GM12801 (cell line): Measurements from ENCODE around the gene FBXO41.

ENCODE experiments used
- TF ChIP-seq, protein P1 (sequence below): IDR thresholded peaks from one replicate; pipeline ENCODE4 v1.5.1; 2011; ENCODE audit warnings: control low read depth; ENCODE audit not compliant: insufficient read length; ENCODE audit errors: extremely low read depth

Gene FBXO41

DNA sequence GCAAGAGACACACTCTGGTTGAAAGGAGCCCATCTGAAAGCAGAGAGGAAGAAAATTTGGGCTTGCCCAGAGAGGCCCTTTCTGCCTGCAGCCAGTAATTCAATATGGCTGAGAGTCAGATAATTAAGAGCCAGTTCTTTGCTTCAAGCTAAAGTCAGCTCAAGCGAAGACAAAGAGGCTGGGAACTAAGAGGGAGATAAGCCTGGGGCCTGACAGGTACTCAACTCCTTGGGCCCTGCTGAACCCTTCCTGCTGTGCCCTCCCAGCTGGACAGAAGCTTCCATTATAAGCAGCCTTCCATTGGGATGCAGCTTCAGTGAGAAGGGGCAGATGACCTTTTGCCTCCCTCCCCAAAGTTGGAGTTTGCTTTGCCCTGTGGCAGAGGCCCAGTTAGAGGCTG lies 12.0 kb downstream of the FBXO41 start:
- TF ChIP-seq, protein P1, sequence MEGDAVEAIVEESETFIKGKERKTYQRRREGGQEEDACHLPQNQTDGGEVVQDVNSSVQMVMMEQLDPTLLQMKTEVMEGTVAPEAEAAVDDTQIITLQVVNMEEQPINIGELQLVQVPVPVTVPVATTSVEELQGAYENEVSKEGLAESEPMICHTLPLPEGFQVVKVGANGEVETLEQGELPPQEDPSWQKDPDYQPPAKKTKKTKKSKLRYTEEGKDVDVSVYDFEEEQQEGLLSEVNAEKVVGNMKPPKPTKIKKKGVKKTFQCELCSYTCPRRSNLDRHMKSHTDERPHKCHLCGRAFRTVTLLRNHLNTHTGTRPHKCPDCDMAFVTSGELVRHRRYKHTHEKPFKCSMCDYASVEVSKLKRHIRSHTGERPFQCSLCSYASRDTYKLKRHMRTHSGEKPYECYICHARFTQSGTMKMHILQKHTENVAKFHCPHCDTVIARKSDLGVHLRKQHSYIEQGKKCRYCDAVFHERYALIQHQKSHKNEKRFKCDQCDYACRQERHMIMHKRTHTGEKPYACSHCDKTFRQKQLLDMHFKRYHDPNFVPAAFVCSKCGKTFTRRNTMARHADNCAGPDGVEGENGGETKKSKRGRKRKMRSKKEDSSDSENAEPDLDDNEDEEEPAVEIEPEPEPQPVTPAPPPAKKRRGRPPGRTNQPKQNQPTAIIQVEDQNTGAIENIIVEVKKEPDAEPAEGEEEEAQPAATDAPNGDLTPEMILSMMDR: no peak

GRCh38 chr2:73269686-73270465 lies 14.4 kb downstream of the FBXO41 start:
- TF ChIP-seq, protein P1: no peak

GRCh38 chr2:73268830-73269685 lies 15.2 kb downstream of the FBXO41 start:
- TF ChIP-seq, protein P1: no peak

DNA sequence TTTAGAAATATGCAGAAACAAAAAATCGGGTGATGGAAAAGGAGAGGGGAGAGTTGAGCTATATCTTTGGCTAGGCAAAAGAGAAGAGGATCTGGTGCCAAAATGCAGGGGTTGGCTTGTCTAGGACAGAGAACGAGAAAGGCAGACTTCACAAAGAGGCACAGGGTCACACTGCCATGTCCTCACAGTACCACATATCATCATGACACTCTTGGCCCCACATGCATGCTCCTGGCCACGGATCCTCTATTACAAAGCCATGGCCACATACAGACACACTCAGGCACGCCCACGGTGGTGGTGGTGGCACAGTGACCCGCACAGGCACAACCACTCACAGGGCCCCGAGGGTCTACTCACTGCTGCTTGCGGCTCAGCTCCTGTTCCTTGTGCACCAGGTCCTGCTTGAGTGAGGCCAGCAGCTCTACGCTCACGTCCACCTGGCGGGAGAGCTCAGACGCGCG lies 15.9 kb downstream of the FBXO41 start:
- TF ChIP-seq, protein P1: no peak

GRCh38 chr2:73267008-73267407 lies 17.3 kb downstream of the FBXO41 start:
- TF ChIP-seq, protein P1: no peak

- TF ChIP-seq, protein P1: no peak
Observed at GRCh38 chr2:73266061-73266901, 18.0 kb downstream of the FBXO41 start.
